HCEC 1CT (cell line): ENCODE data around the gene SOX18.

Source experiments
- DNase-seq: peaks from one replicate; pipeline ENCODE4 v3.0.0-alpha.2; 2017

SOX18 gene

DNA sequence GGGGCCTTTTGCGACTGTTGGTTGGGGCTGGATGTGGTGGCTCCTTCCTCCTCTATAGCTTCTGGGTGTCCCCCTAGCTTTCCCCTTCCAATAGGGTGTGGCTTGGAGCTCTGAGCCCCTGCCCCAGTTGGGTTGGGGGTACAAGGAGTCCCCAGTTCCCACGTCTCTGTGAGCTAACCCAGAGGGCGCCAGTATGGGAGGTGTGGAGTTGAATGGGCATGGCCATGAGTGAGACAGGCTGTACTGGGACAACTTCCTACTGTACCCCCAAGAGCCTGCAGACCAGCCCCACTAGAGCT is 12.3 kb downstream of the SOX18 start:
- DNase-seq = no peak

DNA sequence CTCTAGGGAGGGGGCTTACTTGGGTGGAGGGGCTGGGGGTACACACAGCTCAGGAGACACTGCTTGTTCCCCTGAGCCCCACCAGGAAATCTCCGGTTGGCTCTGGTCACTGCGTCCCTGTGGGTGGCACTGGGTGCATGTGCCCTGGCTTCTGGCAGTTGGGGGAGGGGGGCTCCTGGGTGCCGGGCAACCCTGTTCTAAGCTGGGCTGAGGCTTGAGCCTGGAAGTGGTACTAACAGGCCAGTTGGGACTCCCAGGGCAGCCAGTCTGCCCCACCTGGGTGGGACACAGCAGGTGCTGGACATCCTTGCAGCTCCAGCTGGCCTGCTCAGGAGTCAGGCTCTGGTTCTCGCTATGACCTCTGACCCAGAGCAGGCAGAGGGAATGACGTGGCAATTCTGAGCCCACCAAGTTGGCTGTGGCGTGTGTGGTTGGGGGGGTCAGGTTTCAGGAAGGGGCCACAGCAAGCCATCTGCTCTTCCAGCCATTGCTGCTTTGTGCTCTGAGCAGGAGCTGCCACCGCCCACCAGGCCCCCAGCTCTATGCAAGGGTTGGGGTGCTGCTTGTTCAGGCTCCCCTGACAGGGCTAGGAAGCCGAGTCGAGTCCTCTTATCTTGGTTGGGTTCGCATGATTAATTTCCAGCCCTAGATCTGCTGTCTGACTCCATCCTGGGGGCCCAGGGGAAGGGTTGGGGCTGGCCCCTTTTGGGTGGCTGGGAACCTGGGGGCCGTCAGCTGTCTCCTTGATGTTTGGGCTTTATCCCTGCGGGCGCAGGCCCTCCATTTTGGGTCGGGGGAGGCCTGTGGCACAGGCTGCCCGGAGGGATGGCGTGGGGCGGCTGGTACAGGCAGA is 12.9 kb downstream of the SOX18 start:
- no peak for DNase-seq

DNA sequence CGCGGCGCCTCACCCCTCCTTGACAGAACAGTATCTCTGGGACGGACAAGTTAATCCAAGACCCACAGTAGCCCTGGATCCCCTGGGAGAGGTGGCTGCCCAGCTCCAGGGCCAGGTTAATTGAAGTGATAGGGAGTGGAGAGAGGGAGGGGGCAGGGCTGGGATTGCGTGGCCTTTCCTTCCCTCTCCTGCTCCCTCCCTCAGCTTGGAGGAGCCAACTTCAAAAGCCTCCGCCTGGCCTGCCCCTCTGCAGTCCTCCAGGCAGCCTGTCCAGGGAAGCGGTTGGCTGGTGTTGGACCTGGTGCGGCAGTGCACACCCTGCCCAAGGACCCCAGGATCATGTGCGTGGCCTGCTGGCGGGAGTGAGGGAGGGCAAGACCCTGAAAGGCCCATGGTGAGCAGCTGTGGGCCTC is 13.5 kb downstream of the SOX18 start, which contains the start of gene C20orf204:
Gene C20orf204, plus strand, starts transcription at position 250 of the 413 bp plus-strand sequence. Its CDS starts 142 bp downstream, at position 392.
- no peak for DNase-seq

DNA sequence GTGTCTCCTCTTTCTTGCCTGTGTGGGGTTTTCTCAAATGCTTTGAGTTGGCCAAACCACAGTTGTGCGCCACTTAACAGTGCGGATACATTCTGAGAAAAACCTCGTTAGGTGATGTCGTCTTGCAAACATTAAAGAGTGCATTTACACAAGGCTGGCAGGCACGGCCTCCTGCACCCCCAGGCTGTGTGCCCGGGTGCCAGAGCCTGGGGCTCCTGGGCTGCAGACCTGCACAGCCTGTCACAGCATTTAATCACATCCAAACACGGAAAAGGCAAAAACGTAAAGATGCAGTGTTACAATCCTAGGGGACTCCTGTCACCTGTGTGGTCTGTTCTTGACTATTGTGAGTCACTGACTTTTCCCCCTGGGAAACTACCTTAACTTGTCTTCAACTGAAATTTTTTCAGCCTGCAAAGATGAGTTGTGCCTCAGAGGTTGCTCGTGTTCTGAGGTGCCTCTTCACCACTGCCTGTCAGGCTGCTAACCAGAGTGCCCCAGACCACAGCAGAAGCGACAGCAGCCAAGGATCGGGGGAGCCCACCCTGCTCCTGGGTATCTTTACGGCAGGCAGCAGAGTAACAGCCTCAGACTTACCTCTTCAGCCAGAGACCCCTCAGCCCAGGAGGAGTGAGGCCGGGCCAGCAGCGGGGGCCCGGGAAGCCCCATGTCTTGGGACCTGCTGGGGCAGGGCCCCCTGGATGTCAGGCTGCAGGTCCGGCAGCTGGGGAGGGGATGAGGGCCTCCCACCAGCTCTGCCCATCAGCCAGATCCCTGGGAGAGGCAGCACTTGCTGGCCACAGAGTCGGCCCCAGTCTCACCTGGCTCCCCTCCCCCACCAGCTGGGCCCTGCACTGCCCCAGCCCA is 14.1 kb downstream of the SOX18 start:
- no peak for DNase-seq

DNA sequence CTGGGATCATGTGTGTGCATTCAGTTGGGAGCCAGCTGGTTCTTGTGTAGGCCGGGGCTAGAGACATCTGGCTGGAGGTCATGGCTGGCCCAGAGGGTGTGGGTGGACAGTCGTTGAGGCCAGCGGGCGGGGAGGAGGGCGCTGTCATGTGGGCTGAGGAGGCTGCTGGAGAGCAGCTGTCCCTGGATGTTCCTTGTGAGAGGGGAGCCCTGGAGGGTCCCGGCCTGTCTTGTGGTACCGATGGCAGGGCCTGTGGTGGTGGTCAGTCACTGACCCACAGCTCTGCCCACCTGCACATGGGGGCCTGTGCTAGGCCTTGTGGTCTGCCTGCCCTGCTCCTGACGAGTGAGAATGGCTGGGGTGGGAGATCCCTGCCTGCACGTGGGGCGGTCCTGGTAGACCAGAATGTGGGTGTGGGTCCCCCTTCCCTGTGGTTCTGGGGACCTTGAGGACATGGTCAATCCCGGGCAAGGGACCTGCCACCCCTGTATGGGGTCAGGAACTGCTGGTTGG is 15.4 kb downstream of the SOX18 start:
- DNase-seq = no peak

DNA sequence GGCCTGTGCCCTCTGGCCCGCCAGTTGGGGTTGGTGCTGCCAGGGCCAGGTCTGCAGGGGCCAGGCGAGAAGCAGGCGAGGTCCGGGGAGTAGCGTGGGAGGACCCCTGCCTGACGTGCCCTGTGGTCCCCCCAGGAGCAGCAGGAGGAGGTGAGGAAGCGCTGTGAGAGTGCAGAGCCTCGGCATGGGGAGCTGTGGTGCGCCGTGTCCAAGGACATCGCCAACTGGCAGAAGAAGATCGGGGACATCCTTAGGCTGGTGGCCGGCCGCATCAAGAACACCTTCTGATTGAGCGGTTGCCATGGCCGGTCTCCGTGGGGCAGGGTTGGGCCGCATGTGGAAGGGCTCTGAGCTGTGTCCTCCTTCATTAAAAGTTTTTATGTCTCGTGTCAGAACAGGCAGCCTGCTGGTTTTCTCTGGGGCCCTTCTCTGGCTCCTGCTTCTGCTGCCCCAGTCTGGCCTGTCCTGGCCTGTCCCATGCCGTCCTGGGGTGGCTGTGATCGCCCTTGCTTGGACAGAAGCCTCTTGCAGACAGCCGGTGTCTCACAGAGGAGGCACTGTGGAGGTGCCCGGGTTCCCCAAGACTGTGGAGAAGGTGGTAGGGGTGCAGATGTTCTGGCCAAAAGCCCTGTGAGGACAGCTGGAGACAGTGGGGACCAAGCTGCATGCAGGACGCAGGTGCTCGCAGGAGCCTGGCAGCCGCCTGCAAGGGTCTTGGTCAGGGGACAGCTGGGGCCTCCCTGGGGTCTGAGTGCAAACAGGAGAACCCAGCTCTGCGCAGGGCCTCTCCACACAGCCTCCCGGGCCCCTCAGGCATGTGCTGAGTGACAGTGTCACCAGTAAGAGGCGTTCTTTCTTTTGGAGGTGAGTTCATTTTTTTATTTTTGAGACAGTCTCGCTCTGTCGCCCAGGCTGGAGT is 16.5 kb downstream of the SOX18 start:
- DNase-seq = no peak

DNA sequence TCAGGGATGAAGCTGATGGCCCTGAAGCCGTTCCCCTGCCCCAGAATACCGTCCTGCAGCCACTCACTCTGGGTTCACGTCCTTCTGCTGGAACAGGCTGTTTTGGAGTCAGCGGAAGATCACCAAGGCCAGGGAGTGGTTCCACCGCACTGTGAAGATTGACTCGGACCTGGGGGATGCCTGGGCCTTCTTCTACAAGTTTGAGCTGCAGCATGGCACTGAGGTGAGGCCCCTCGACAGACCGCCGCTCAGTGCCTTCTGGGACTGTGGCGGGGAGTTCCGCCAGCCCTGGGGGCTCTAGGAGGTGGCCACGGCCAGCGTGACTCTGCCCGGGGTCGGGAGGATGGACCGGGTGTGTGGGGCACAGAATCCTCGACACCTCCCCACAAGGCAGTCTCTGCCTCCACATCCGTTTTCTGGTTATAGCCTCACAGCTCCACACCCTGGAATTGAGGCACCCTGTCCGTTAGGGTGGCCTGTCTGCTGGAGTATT is 17.6 kb downstream of the SOX18 start:
- no peak for DNase-seq

DNA sequence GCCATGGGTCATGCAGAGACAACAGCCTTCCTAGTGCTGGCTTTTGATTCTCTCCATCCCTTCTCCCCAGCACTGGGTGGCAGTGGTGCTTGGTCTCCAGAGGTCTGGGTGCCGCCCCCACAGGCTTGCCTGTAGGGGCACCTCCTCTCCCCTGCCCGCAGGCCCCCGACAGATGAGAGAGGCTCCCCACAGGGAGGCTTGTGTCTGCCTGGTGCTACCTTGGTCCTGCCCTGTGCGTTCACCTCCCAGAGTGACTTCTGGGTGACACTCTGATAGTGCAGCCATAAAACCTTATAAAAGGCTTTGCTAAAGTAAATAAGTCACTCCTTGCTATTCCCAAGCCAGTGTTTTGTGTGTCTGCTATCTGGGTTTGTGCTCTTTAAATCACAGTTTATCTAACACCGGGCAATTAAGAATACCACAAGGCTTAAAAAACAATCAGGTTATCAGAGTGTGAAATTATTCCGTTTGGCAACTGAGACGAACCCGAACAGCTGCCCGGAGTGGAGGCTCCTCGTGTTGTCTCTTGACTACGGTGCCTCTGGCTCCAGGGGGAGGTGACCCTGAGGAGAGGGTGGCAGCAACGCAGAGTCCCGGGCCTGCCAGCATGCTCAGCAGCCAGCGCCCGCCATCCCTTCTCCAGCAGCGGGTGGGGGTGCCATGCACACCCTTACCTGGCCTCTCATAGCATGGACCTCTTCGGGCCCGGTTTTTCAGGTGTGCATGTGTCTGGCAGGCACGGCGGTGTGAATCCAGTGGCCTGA is 18.9 kb downstream of the SOX18 start:
- DNase-seq = no peak

DNA sequence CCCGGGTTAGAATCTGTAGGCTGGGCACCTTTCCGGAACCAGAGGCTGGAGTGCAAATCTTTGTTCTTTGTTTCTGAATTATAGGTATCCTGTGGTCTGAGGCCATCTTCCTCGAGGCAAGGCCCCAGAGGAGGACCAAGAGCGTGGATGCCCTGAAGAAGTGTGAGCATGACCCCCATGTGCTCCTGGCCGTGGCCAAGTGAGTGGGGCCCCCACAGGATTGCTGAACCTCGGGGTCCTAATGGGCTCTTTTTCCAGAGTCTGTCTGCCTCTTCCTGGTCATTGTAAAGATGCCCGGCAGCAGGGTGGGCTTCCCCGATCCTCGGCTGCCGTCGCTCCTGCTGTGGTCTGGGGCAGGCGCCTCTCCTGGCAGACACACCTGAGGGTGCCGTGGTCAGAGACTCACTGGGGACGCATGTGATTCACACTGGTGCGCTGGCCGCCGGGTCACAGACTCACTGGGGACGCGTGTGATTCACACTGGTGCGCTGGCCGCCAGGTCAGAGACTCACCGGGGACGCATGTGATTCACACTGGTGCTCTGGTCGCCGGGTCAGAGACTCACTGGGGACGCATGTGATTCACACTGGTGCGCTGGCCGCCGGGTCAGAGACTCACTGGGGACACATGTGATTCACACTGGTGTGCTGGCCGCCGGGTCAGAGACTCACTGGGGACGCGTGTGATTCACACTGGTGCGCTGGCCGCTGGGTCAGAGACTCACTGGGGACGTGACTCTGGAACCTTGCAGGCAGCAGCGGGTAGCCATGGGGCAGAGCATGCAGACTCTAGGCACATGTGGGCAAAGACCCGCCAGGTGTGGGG is 19.9 kb downstream of the SOX18 start:
- DNase-seq = no peak

DNA sequence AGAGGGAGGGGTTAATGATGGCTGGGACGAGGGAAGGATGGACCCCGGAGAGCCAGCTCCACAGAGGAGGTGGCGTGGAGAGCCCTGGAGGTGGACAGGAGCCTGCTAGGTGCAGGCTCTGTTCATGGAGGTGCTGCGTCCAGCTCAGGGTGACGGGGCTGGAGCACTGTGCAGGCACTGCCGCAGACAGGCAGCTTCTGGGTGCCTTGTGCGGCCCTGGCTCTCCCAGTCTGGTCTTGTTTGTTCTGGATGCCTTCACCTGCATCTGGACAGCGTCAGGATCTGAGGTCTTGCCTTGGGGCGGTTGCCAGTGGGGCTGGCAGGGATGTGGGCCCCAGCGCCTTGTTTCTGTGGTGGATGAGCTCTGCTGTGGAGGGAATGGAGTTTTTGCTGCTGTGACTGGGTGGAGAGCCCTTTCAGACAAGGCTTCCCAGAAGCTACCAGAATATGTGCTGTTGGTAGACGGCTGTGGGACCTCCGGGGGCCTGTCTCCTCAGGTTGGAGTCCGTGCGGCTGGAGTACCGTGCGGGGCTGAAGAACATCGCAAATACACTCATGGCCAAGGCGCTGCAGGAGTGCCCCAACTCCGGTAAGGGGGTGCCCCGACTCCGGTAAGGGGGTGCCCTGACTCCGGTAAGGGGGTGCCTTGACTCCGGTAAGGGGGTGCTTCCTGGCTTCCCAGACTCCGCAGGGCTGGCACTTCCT is 21.3 kb downstream of the SOX18 start:
- no peak for DNase-seq

DNA sequence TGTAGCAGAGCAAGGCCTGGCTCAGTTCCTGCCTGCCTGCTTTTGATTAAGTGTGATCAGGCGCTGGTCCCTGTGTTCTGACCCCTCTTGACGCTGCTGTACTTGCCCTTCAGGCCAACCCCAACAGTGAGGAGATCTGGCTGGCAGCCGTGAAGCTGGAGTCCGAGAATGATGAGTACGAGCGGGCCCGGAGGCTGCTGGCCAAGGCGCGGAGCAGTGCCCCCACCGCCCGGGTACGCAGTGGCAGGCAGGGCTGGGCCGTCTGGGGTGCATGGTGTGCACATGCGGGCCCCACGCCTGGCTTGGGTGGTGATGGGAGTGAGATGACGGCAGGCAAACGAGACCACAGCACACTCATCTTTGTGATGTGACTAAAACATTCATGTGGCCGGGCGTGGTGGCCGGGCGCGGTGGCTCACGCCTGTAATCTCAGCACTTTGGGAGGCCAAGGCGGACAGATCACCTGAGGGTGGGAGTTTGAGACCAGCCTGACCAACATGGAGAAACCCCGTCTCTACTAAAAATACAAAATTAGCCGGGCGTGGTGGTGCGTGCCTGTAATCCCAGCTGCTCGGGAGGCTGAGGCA is 23.5 kb downstream of the SOX18 start:
- no peak for DNase-seq

DNA sequence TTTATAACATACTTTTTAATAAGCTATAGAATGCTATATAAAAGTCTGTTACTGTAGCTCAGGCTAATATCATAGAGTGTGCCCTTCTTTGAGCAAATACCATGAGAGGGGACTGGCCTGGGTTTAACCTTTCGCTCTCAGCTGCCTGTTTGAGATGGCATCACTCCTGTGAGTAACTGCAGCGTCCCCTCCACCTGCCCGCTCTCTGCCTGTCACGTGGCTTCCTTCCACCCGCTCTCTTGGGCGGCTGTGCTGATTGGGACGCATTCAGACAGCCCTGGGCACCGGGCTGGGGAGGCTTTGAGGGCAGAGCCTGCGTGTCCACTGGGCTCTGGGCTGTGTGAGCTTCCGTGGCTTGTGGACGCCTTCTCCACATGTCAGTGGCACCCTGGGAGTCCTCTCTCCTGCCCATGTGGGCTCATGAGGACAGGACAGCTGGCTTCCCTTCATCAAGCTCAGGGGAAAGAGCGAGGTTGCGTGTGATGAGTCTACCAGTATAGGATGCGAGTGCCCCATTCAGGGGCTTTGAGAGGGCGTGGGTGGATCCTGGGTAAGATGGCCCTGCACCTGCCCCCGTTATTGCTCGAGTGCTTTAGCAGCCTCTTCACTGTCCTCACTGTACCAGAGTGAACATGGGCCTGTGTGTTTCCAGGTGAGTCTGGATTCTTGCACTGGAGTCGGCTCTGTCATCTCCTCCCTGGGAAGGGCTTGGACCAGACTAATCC is 24.2 kb downstream of the SOX18 start:
- no peak for DNase-seq

DNA sequence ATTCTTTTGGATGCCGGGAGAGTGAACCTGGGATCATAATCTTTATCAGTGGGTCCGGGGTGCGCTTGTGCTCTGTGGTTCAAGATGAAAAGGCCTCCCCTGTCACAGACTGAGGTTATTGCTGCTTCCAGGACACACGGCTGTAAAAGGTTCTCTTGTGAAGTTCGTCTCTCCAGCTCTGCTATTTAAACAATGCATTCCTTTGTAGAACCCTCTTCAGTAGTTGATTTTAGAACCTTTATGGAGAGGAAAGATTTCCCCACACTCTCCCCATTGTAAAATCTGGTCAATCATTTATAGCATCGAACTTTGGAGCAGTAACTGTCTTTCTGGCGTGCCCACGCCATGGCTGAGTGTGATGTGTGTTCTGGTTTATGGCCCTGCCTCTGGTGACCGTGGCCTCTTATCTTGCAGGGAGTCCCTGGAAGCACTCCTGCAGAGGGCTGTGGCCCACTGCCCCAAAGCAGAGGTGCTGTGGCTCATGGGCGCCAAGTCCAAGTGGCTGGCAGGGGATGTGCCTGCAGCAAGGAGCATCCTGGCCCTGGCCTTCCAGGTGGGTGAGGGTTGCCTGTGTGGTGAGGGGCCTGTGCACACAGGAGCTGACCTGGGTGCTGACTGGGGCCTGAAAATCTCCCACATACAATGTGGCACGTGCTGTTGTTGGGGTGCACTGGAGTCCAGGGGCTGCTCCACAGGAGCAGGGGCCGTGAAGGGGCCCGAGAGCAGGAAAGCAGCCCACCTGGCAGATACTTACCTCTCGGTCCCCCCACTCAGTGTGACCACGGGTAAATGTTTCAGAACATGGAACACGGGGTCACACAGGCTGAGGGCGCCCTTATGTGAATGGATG is 25.1 kb downstream of the SOX18 start:
- no peak for DNase-seq

DNA sequence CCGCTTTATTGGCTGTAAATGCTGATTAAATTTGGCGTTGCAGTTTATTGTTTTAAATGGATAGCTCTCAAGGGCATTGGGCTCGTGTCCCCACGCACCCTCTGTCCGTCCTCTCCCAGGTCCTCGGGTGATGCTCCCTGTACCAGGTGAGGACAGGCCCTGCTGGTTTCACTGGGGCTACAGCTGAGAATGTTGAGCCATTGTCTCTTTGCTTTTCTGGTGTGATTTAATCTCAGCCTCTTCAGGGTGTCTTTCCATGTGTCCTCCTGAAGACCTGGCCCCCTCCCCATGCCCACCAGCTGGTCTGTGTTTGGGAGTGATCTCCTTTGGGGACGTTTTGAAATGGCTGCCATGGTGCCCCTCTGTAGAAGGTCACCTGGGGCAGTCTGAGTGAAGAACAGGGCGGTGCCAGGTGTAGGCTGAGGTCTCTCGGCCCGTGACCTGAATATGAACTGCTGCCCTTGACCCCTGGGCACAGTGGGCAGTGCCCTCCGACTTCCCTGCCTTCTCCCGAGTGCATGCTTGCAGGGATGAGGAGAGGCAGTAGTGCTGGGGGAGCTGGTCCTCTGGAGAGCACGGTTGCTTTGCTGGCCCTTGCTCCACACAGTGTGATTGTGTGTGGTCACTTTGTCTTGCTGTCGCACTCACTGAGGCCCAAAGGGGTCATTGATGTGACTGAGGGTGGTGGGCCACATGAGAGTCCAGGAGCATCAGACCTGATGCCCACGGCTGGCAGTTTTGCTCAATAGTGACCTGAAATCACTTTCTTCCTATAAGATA is 25.9 kb downstream of the SOX18 start:
- DNase-seq = no peak

DNA sequence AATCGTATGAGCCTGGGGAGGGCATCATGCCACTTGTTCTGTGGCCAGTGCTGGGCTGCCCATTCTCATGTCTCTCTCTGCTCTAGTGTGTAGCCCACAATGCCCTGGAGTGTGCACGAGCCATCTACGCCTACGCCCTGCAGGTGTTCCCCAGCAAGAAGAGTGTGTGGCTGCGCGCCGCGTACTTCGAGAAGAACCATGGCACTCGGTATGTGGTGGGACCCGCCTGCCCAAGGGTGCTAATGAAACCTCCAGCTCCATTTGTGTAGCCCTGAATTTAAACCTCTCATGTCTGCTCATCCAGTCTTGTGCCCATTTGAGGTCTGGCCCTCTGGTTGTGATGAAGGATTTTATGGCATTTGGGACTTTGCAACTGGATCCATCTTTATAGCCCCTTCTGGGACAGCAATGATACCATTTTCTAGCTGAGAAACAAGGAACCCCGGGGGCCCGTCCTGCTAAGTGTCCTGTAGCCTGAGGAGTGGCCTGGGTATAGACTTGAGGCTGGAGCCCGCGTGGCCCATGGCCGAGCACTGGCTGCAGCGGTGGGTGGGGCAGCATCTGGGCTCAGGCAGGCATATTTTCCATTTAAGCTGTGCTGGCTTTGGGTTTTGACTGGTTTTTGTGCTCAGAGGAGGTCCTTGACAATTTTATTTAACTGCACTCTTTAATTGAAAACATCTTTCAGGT is 26.6 kb downstream of the SOX18 start:
- no peak for DNase-seq

DNA sequence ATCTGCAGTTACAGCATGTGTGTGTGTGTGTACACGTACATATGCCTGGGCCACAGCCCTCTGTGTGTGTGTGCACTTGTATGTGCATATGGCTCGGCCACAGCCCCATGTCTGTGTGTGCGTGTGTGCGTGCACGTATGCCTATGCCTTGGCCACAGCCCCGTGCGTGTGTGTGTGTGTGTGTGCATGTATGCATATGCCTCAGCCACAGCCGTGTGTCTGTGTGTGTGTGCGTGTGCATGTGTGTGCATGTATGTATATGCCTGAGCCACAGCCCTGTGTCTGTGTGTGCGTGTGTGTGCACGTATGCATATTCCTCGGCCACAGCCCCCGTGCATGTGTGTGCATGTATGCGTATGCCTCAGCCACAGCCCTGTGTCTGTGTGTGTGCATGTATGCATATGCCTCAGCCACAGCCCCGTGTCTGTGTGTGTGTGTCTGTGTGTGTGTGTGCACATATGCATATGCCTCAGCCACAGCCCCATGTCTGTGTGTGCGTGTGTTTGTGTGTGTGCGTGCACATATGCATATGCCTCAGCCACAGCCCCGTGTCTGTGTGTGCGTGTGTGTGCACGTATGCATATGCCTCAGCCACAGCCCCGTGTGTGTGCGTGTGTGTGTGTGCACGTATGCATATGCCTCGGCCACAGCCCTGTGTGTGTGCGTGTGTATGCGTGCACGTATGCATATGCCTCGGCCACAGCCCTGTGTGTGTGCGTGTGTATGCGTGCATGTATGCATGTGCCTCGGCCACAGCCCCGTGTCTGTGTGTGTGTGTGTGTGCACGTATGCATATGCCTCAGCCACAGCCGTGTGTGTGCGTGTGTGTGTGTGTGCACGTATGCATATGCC is 28.1 kb downstream of the SOX18 start:
- no peak for DNase-seq
